ENCODE measurements around the gene EXOC5.
"Not testable (repeated sequence)": the region's sequence is repeated elsewhere in the genome, so short reads cannot be mapped to it uniquely, and the experiment has no call there.

Gene EXOC5

GRCh38 chr14:57232006-57232405 lies 36.7 kb downstream of the EXOC5 start:
- Mint-ChIP-seq H3K36me3 (ENCODE audit: low read depth) (peaks cover 46% of the 10 kb centered on the region), H3K9me3 (peaks cover 4% of the 10 kb centered on the region)

GRCh38 chr14:57228320-57228719 lies 40.4 kb downstream of the EXOC5 start:
- H3K27ac Mint-ChIP-seq: not testable (repeated sequence)
- H3K36me3 Mint-ChIP-seq (ENCODE audit: low read depth): peaks cover 58% of the 10 kb centered on the region

More at GRCh38 chr14:57232006-57232405, 36.7 kb downstream of the EXOC5 start:
- no peak overlapping the region for H3K27ac Mint-ChIP-seq
- no peak for DNase-seq (ENCODE audit: low spot score)
- H3K4me1 Mint-ChIP-seq (ENCODE audit: low read depth): peaks cover 4% of the 10 kb centered on the region
- H3K4me3 Mint-ChIP-seq: no peak overlapping the region
- no peaks in the 10 kb centered on the region for H3K27me3 Mint-ChIP-seq (ENCODE audit: low read depth)

GRCh38 chr14:57227083-57227482 lies 41.6 kb downstream of the EXOC5 start:
- H3K27ac Mint-ChIP-seq: no peak overlapping the region
- no peak for DNase-seq (ENCODE audit: low spot score)
- H3K36me3 Mint-ChIP-seq (ENCODE audit: low read depth): peaks cover 53% of the 10 kb centered on the region
- no peaks in the 10 kb centered on the region for H3K27me3 Mint-ChIP-seq (ENCODE audit: low read depth)
- H3K4me1 Mint-ChIP-seq (ENCODE audit: low read depth): peaks cover 4% of the 10 kb centered on the region
- no peak overlapping the region for H3K4me3 Mint-ChIP-seq
- H3K9me3 Mint-ChIP-seq: peaks cover 4% of the 10 kb centered on the region

More at GRCh38 chr14:57228320-57228719, 40.4 kb downstream of the EXOC5 start:
- H3K4me1 Mint-ChIP-seq (ENCODE audit: low read depth); H3K9me3 Mint-ChIP-seq; H3K4me3 Mint-ChIP-seq; H3K27me3 Mint-ChIP-seq (ENCODE audit: low read depth); DNase-seq (ENCODE audit: low spot score): not testable (repeated sequence)

GRCh38 chr14:57221931-57222330 lies 46.8 kb downstream of the EXOC5 start:
- no peaks in the 10 kb centered on the region for H3K9me3 Mint-ChIP-seq
- H3K4me3 Mint-ChIP-seq: no peak overlapping the region
- H3K4me1 Mint-ChIP-seq (ENCODE audit: low read depth): no peaks in the 10 kb centered on the region
- no peaks in the 10 kb centered on the region for H3K27me3 Mint-ChIP-seq (ENCODE audit: low read depth)
- peaks cover 36% of the 10 kb centered on the region for H3K36me3 Mint-ChIP-seq (ENCODE audit: low read depth)
- no peak overlapping the region for H3K27ac Mint-ChIP-seq
- no peak for DNase-seq (ENCODE audit: low spot score)

GRCh38 chr14:57212919-57213318 lies 55.8 kb downstream of the EXOC5 start:
- peaks cover 54% of the 10 kb centered on the region for H3K36me3 Mint-ChIP-seq (ENCODE audit: low read depth)
- no peak for DNase-seq (ENCODE audit: low spot score)
- no peak overlapping the region for H3K27ac Mint-ChIP-seq
- H3K27me3 Mint-ChIP-seq (ENCODE audit: low read depth): no peaks in the 10 kb centered on the region
- no peaks in the 10 kb centered on the region for H3K9me3 Mint-ChIP-seq
- H3K4me1 Mint-ChIP-seq (ENCODE audit: low read depth): no peaks in the 10 kb centered on the region
- no peak overlapping the region for H3K4me3 Mint-ChIP-seq

- no peak overlapping the region for H3K4me3 Mint-ChIP-seq
- no peak for DNase-seq (ENCODE audit: low spot score)
- peaks cover 37% of the 10 kb centered on the region for H3K36me3 Mint-ChIP-seq (ENCODE audit: low read depth)
- no peaks in the 10 kb centered on the region for H3K27me3 Mint-ChIP-seq (ENCODE audit: low read depth)
- H3K4me1 Mint-ChIP-seq (ENCODE audit: low read depth): no peaks in the 10 kb centered on the region
- H3K27ac Mint-ChIP-seq: no peak overlapping the region
- H3K9me3 Mint-ChIP-seq: no peaks in the 10 kb centered on the region
These were observed 59.1 kb downstream of the EXOC5 start for GRCh38 chr14:57209561-57209960.

- no peaks in the 10 kb centered on the region for H3K9me3 Mint-ChIP-seq
- H3K36me3 Mint-ChIP-seq (ENCODE audit: low read depth): peaks cover 22% of the 10 kb centered on the region
- no peak overlapping the region for H3K27ac Mint-ChIP-seq
- no peaks in the 10 kb centered on the region for H3K4me1 Mint-ChIP-seq (ENCODE audit: low read depth)
- no peaks in the 10 kb centered on the region for H3K27me3 Mint-ChIP-seq (ENCODE audit: low read depth)
- DNase-seq (ENCODE audit: low spot score): no peak
- no peak overlapping the region for H3K4me3 Mint-ChIP-seq
These were observed 62.8 kb downstream of the EXOC5 start for GRCh38 chr14:57205938-57206337.

GRCh38 chr14:57202672-57203071 lies 66.0 kb downstream of the EXOC5 start:
- DNase-seq (ENCODE audit: low spot score); H3K36me3 Mint-ChIP-seq (ENCODE audit: low read depth); H3K27me3 Mint-ChIP-seq (ENCODE audit: low read depth); H3K27ac Mint-ChIP-seq; H3K4me3 Mint-ChIP-seq; H3K4me1 Mint-ChIP-seq (ENCODE audit: low read depth); H3K9me3 Mint-ChIP-seq: not testable (repeated sequence)

GRCh38 chr14:57199921-57200320 lies 68.8 kb downstream of the EXOC5 start:
- Mint-ChIP-seq H3K4me1 (ENCODE audit: low read depth) (no peaks in the 10 kb centered on the region), H3K36me3 (ENCODE audit: low read depth) (no peaks in the 10 kb centered on the region), H3K4me3 (no peak overlapping the region), H3K9me3 (no peaks in the 10 kb centered on the region), H3K27me3 (ENCODE audit: low read depth) (peaks cover 8% of the 10 kb centered on the region), H3K27ac (no peak overlapping the region)
- DNase-seq (ENCODE audit: low spot score): no peak

- Mint-ChIP-seq H3K4me3 (no peak overlapping the region), H3K9me3 (no peaks in the 10 kb centered on the region), H3K4me1 (ENCODE audit: low read depth) (no peaks in the 10 kb centered on the region), H3K27ac (no peak overlapping the region), H3K27me3 (ENCODE audit: low read depth) (peaks cover 23% of the 10 kb centered on the region), H3K36me3 (ENCODE audit: low read depth) (no peaks in the 10 kb centered on the region)
- no peak for DNase-seq (ENCODE audit: low spot score)
These were observed 79.6 kb downstream of the EXOC5 start for GRCh38 chr14:57189070-57189469.

GRCh38 chr14:57182760-57183503 lies 85.8 kb downstream of the EXOC5 start:
- no peaks in the 10 kb centered on the region for H3K36me3 Mint-ChIP-seq (ENCODE audit: low read depth)
- DNase-seq (ENCODE audit: low spot score): no peak
- peaks cover 18% of the 10 kb centered on the region for H3K27me3 Mint-ChIP-seq (ENCODE audit: low read depth)
- H3K27ac Mint-ChIP-seq: no peak overlapping the region
- no peak overlapping the region for H3K4me3 Mint-ChIP-seq
- no peaks in the 10 kb centered on the region for H3K4me1 Mint-ChIP-seq (ENCODE audit: low read depth)
- H3K9me3 Mint-ChIP-seq: no peaks in the 10 kb centered on the region

GRCh38 chr14:57179273-57179672 lies 89.4 kb downstream of the EXOC5 start:
- Mint-ChIP-seq H3K4me1 (ENCODE audit: low read depth) (no peaks in the 10 kb centered on the region), H3K4me3 (no peak overlapping the region), H3K36me3 (ENCODE audit: low read depth) (no peaks in the 10 kb centered on the region), H3K27me3 (ENCODE audit: low read depth) (peaks cover 19% of the 10 kb centered on the region), H3K27ac (no peak overlapping the region), H3K9me3 (no peaks in the 10 kb centered on the region)
- no peak for DNase-seq (ENCODE audit: low spot score)

- Mint-ChIP-seq H3K4me3 (no peak overlapping the region), H3K27me3 (ENCODE audit: low read depth) (peaks cover 6% of the 10 kb centered on the region), H3K27ac (no peak overlapping the region), H3K9me3 (no peaks in the 10 kb centered on the region), H3K4me1 (ENCODE audit: low read depth) (no peaks in the 10 kb centered on the region), H3K36me3 (ENCODE audit: low read depth) (no peaks in the 10 kb centered on the region)
- DNase-seq (ENCODE audit: low spot score): no peak
These were observed 94.2 kb downstream of the EXOC5 start for GRCh38 chr14:57174466-57174865.

- H3K4me1 Mint-ChIP-seq (ENCODE audit: low read depth): no peaks in the 10 kb centered on the region
- H3K27me3 Mint-ChIP-seq (ENCODE audit: low read depth): no peaks in the 10 kb centered on the region
These were observed 96.8 kb downstream of the EXOC5 start for GRCh38 chr14:57171903-57172302.

GRCh38 chr14:57171363-57171762 lies 97.3 kb downstream of the EXOC5 start:
- Mint-ChIP-seq H3K4me3 (no peak overlapping the region), H3K27ac (no peak overlapping the region)

More at GRCh38 chr14:57171903-57172302, 96.8 kb downstream of the EXOC5 start:
- H3K4me3 Mint-ChIP-seq: no peak overlapping the region
- no peaks in the 10 kb centered on the region for H3K9me3 Mint-ChIP-seq
- DNase-seq (ENCODE audit: low spot score): no peak
- no peak overlapping the region for H3K27ac Mint-ChIP-seq
- no peaks in the 10 kb centered on the region for H3K36me3 Mint-ChIP-seq (ENCODE audit: low read depth)

More at GRCh38 chr14:57171363-57171762, 97.3 kb downstream of the EXOC5 start:
- no peaks in the 10 kb centered on the region for H3K36me3 Mint-ChIP-seq (ENCODE audit: low read depth)
- no peaks in the 10 kb centered on the region for H3K4me1 Mint-ChIP-seq (ENCODE audit: low read depth)
- H3K9me3 Mint-ChIP-seq: no peaks in the 10 kb centered on the region
- no peak for DNase-seq (ENCODE audit: low spot score)
- no peaks in the 10 kb centered on the region for H3K27me3 Mint-ChIP-seq (ENCODE audit: low read depth)

Measured in T-helper 2 cell treated with Interferon-gamma antibody and Interleukin-4, amounts not matched to agents 5 μg/mL and 100 μg/mL, for 36 hours (primary cell).